RWPE2 (cell line): ENCODE results near the gene TRIM71.

Experiments
- ATAC-seq: fragments of 200-7000 bp; cut with Tn5 transposase; 3 replicates; pipeline ENCODE4 v1.9.1; 2021; ENCODE audit warnings: low read depth
- DNase-seq: peaks from one replicate; pipeline ENCODE4 v3.0.0-alpha.2; 2020; ENCODE audit warnings: low spot score
- H3K27ac ChIP-seq: fragments of 450-650 bp; 2 replicates; pipeline ENCODE4 v1.5.1; 2017; ENCODE audit warnings: mild to moderate bottlenecking; ENCODE audit not compliant: poor library complexity, severe bottlenecking
- H3K27me3 ChIP-seq: fragments of 250-450 bp; sonication (Bioruptor Pico); 2 replicates; pipeline ENCODE4 v1.5.1; 2021; ENCODE audit warnings: mild to moderate bottlenecking, moderate library complexity; ENCODE audit not compliant: insufficient read depth, poor library complexity, severe bottlenecking
- H3K36me3 ChIP-seq: fragments of 250-450 bp; sonication (Bioruptor Pico); 2 replicates; pipeline ENCODE4 v1.5.1; 2020; ENCODE audit warnings: low read depth, mild to moderate bottlenecking, moderate library complexity
- H3K4me1 ChIP-seq: fragments of 250-450 bp; sonication (Bioruptor Pico); 2 replicates; pipeline ENCODE4 v1.5.1; 2021; ENCODE audit warnings: mild to moderate bottlenecking, moderate library complexity; ENCODE audit not compliant: insufficient read depth, poor library complexity, severe bottlenecking
- H3K4me3 ChIP-seq: fragments of 250-450 bp; sonication (Bioruptor Pico); 2 replicates; pipeline ENCODE4 v1.5.1; 2021; ENCODE audit warnings: mild to moderate bottlenecking, moderate library complexity; ENCODE audit not compliant: severe bottlenecking
- H3K9me3 ChIP-seq: fragments of 250-450 bp; sonication (Bioruptor Pico); 2 replicates; pipeline ENCODE4 v1.5.1; 2021; ENCODE audit warnings: mild to moderate bottlenecking, moderate library complexity; ENCODE audit not compliant: severe bottlenecking
- TF ChIP-seq, protein P1 (sequence below): fragments of 450-650 bp; IDR thresholded peaks from one replicate; pipeline ENCODE4 v1.5.1; 2017; ENCODE audit warnings: mild to moderate bottlenecking, moderate library complexity; ENCODE audit not compliant: poor library complexity, severe bottlenecking

The TRIM71 gene

DNA sequence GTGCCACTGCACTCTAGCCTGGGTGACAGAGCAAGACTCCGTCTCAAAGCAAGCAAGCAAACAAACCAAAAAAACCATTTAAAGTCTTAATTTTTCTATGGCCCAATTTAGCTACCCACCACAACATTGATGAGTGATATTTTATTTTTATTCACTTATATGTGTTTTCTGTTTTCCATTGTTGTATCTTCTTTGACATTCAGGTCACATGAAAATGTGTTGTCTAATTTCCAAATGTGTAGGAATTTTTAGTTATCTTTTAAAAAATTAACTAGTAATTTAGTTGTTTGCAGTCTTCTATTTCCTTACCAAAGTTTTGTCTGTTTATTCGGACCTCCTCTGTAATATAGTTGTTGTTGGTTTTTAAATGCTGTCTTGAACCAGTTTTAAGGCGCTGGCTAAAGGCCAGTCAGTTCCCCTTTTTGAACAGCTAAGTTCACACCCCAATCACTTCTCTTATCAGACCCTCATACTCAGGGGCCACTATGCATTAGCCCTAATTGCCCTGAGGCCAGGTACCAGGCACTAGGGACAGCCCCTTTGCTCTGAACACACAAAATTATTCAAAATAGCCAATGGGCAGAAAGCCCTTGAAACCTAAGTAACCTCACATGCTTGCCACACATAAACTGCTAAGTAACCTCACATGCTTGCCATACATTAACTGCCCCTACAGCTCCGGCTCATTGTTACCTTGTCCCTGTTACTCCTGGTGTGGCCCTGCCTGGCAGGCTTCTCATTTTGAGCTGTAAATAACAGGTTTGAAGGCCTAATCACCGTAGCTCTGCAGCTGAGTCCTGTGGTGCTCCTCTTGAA is 129.4 kb downstream of the TRIM71 start:
- Histone ChIP-seq H3K27ac (no peak overlapping the region), H3K9me3 (no peaks in the 10 kb centered on the region), H3K27me3 (no peaks in the 10 kb centered on the region), H3K4me3 (no peak overlapping the region), H3K36me3 (no peaks in the 10 kb centered on the region), H3K4me1 (peaks cover 5% of the 10 kb centered on the region)
- TF ChIP-seq, protein P1, sequence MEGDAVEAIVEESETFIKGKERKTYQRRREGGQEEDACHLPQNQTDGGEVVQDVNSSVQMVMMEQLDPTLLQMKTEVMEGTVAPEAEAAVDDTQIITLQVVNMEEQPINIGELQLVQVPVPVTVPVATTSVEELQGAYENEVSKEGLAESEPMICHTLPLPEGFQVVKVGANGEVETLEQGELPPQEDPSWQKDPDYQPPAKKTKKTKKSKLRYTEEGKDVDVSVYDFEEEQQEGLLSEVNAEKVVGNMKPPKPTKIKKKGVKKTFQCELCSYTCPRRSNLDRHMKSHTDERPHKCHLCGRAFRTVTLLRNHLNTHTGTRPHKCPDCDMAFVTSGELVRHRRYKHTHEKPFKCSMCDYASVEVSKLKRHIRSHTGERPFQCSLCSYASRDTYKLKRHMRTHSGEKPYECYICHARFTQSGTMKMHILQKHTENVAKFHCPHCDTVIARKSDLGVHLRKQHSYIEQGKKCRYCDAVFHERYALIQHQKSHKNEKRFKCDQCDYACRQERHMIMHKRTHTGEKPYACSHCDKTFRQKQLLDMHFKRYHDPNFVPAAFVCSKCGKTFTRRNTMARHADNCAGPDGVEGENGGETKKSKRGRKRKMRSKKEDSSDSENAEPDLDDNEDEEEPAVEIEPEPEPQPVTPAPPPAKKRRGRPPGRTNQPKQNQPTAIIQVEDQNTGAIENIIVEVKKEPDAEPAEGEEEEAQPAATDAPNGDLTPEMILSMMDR: no peak
- no peak for ATAC-seq
- no peak for DNase-seq
